HEK293 (cell line): ENCODE measurements around the gene PITPNM3.

ENCODE experiments used
- BCL11A ChIP-seq: fragments of 450-650 bp; formaldehyde crosslinking; IDR thresholded peaks from 2 replicates; pipeline ENCODE4 v1.5.1; 2016; ENCODE audit warnings: low read depth, missing biosample characterization, missing genetic modification characterization
- CTCF ChIP-seq: fragments of 450-650 bp; formaldehyde crosslinking; IDR thresholded peaks from 2 replicates; pipeline ENCODE4 v1.5.1; 2016; ENCODE audit warnings: missing biosample characterization, missing genetic modification characterization
- FEZF1 ChIP-seq: fragments of 450-650 bp; formaldehyde crosslinking; IDR thresholded peaks from 2 replicates; pipeline ENCODE4 v1.5.1; 2016; ENCODE audit warnings: missing biosample characterization, missing genetic modification characterization
- REST ChIP-seq: fragments of 450-650 bp; formaldehyde crosslinking; IDR thresholded peaks from 2 replicates; pipeline ENCODE4 v1.5.1; 2016; ENCODE audit warnings: missing biosample characterization, missing genetic modification characterization
- ZBTB49 ChIP-seq: fragments of 450-650 bp; formaldehyde crosslinking; IDR thresholded peaks from 2 replicates; pipeline ENCODE4 v1.5.1; 2016; ENCODE audit warnings: missing biosample characterization, missing genetic modification characterization, low read depth
- ZNF24 ChIP-seq: fragments of 450-650 bp; formaldehyde crosslinking; IDR thresholded peaks from 2 replicates; pipeline ENCODE4 v1.5.1; 2016; ENCODE audit warnings: missing biosample characterization, missing genetic modification characterization
- ZNF423 ChIP-seq: fragments of 450-650 bp; formaldehyde crosslinking; IDR thresholded peaks from 2 replicates; pipeline ENCODE4 v1.5.1; 2016; ENCODE audit warnings: missing biosample characterization, missing genetic modification characterization
- ZNF514 ChIP-seq: fragments of 450-650 bp; formaldehyde crosslinking; IDR thresholded peaks from 2 replicates; pipeline ENCODE4 v1.5.1; 2016; ENCODE audit warnings: missing biosample characterization, missing genetic modification characterization
- ZNF654 ChIP-seq: fragments of 450-650 bp; formaldehyde crosslinking; IDR thresholded peaks from 2 replicates; pipeline ENCODE4 v1.5.1; 2016; ENCODE audit warnings: low read depth, missing biosample characterization, missing genetic modification characterization
- TF ChIP-seq, protein P1 (sequence below): fragments of 450-650 bp; formaldehyde crosslinking; optimal IDR thresholded peaks from 2 replicates; pipeline ENCODE3; 2016; ENCODE audit warnings: missing biosample characterization, mild to moderate bottlenecking, missing genetic modification characterization

- TF ChIP-seq REST (tag by site-specific recombination) (no peak), CTCF (tag by site-specific recombination) (no peak), ZNF514 (tag by site-specific recombination) (no peak), ZNF654 (tag by site-specific recombination) (no peak), FEZF1 (tag by site-specific recombination) (no peak), ZNF24 (tag by site-specific recombination) (no peak), BCL11A (tag by site-specific recombination) (no peak), ZNF423 (tag by site-specific recombination) (no peak), ZBTB49 (no peak)
- TF ChIP-seq, protein P1, sequence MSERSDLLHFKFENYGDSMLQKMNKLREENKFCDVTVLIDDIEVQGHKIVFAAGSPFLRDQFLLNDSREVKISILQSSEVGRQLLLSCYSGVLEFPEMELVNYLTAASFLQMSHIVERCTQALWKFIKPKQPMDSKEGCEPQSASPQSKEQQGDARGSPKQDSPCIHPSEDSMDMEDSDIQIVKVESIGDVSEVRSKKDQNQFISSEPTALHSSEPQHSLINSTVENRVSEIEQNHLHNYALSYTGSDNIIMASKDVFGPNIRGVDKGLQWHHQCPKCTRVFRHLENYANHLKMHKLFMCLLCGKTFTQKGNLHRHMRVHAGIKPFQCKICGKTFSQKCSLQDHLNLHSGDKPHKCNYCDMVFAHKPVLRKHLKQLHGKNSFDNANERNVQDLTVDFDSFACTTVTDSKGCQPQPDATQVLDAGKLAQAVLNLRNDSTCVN (tag by site-specific recombination) = no peak
Observed at GRCh38 chr17:6531575-6531974, 24.8 kb downstream of the PITPNM3 start.
